ENCODE data around the gene MAPK8IP3.
A peak's percentile ranks its signal among the peaks of the same experiment; 100 is the strongest.

MAPK8IP3 gene

GRCh38 chr16:1705688-1706385, at the start of gene MAPK8IP3:
Gene MAPK8IP3 (plus strand): TSS chr16:1706195. CDS start chr16:1706340, 145 bp downstream.
- peak; percentile 90 to 93 for DNase-seq (ENCODE audit: low read depth in 2 of 2)

GRCh38 chr16:1656808-1657617, 49.0 kb upstream of the MAPK8IP3 start:
- DNase-seq (ENCODE audit: low read depth in 2 of 2), result no peak

GRCh38 chr16:1657841-1658240, 48.2 kb upstream of the MAPK8IP3 start:
- no peak for DNase-seq (ENCODE audit: low read depth in 2 of 2)

- DNase-seq (ENCODE audit: low read depth in 2 of 2), result no peak
Observed at GRCh38 chr16:1659031-1659430, 47.0 kb upstream of the MAPK8IP3 start.

- DNase-seq (ENCODE audit: low read depth in 2 of 2), result no peak
Observed at GRCh38 chr16:1661826-1662225, 44.2 kb upstream of the MAPK8IP3 start.

- no peak for DNase-seq (ENCODE audit: low read depth in 2 of 2)
Observed at GRCh38 chr16:1662543-1662942, 43.5 kb upstream of the MAPK8IP3 start.

GRCh38 chr16:1665829-1666228, 40.2 kb upstream of the MAPK8IP3 start:
- no peak for DNase-seq (ENCODE audit: low read depth in 2 of 2)

GRCh38 chr16:1666316-1666715, 39.7 kb upstream of the MAPK8IP3 start:
- no peak for DNase-seq (ENCODE audit: low read depth in 2 of 2)

GRCh38 chr16:1667271-1667670, 38.7 kb upstream of the MAPK8IP3 start:
- DNase-seq (ENCODE audit: low read depth in 2 of 2), result no peak

GRCh38 chr16:1667916-1668315, 38.1 kb upstream of the MAPK8IP3 start:
- no peak for DNase-seq (ENCODE audit: low read depth in 2 of 2)

GRCh38 chr16:1668612-1669319, 37.2 kb upstream of the MAPK8IP3 start:
- no peak for DNase-seq (ENCODE audit: low read depth in 2 of 2)

GRCh38 chr16:1669698-1670097, 36.3 kb upstream of the MAPK8IP3 start:
- DNase-seq (ENCODE audit: low read depth in 2 of 2), result no peak

GRCh38 chr16:1670371-1670770, 35.6 kb upstream of the MAPK8IP3 start:
- no peak for DNase-seq (ENCODE audit: low read depth in 2 of 2)

- no peak for DNase-seq (ENCODE audit: low read depth in 2 of 2)
Observed at GRCh38 chr16:1670866-1671265, 35.1 kb upstream of the MAPK8IP3 start.

- no peak for DNase-seq (ENCODE audit: low read depth in 2 of 2)
Observed at GRCh38 chr16:1673424-1674151, 32.4 kb upstream of the MAPK8IP3 start.

GRCh38 chr16:1674306-1674705, 31.7 kb upstream of the MAPK8IP3 start:
- DNase-seq (ENCODE audit: low read depth in 2 of 2), result no peak

- DNase-seq (ENCODE audit: low read depth in 2 of 2), result no peak
Observed at GRCh38 chr16:1674751-1675664, 31.0 kb upstream of the MAPK8IP3 start.

GRCh38 chr16:1676661-1677060, 29.3 kb upstream of the MAPK8IP3 start:
- no peak for DNase-seq (ENCODE audit: low read depth in 2 of 2)

GRCh38 chr16:1677339-1677738, 28.7 kb upstream of the MAPK8IP3 start:
- DNase-seq (ENCODE audit: low read depth in 2 of 2), result no peak

GRCh38 chr16:1677942-1678499, 28.0 kb upstream of the MAPK8IP3 start, which contains the start of gene JPT2:
Gene JPT2 (plus strand): TSS chr16:1678279. CDS start chr16:1678313, 34 bp downstream.
- DNase-seq (ENCODE audit: low read depth in 2 of 2), result peak; percentile 93 to 96

All from stimulated activated CD8-positive, alpha-beta memory T cell treated with anti-CD3 and anti-CD28 coated beads, Interleukin-2, amount 100 ng/mL, for 48 hours (primary cell).